ENCODE measurements around the gene TATDN2.

TATDN2 gene

GRCh38 chr3:10248184-10248983 is at the start of gene TATDN2:
Gene TATDN2, plus strand, starts transcription at chr3:10248459. Its CDS starts 742 bp downstream, at chr3:10249201.
- in situ Hi-C loops (cut with HindIII; ENCODE audit: low sequenced_read_pairs): no loop called here

- in situ Hi-C loops (cut with HindIII; ENCODE audit: low sequenced_read_pairs): no loop called here
These were observed 49.3 kb upstream of the TATDN2 start for GRCh38 chr3:10198761-10199649.

- in situ Hi-C loops (cut with HindIII; ENCODE audit: low sequenced_read_pairs): no loop called here
These were observed 43.3 kb upstream of the TATDN2 start for GRCh38 chr3:10204921-10205320.

GRCh38 chr3:10205451-10206165 is 42.7 kb upstream of the TATDN2 start:
- in situ Hi-C loops (cut with HindIII; ENCODE audit: low sequenced_read_pairs): no loop called here

GRCh38 chr3:10206166-10206511 is 42.1 kb upstream of the TATDN2 start:
- in situ Hi-C loops (cut with HindIII; ENCODE audit: low sequenced_read_pairs): no loop called here

GRCh38 chr3:10213156-10213792 is 35.0 kb upstream of the TATDN2 start:
- in situ Hi-C loops (cut with HindIII; ENCODE audit: low sequenced_read_pairs): no loop called here

- in situ Hi-C loops (cut with HindIII; ENCODE audit: low sequenced_read_pairs): no loop called here
These were observed 32.5 kb upstream of the TATDN2 start for GRCh38 chr3:10215578-10216368.

- in situ Hi-C loops (cut with HindIII; ENCODE audit: low sequenced_read_pairs): no loop called here
These were observed 30.9 kb upstream of the TATDN2 start for GRCh38 chr3:10217359-10217758.

GRCh38 chr3:10219737-10220136 is 28.5 kb upstream of the TATDN2 start:
- in situ Hi-C loops (cut with HindIII; ENCODE audit: low sequenced_read_pairs): no loop called here

- in situ Hi-C loops (cut with HindIII; ENCODE audit: low sequenced_read_pairs): no loop called here
These were observed 24.3 kb upstream of the TATDN2 start for GRCh38 chr3:10223676-10224639.

- in situ Hi-C loops (cut with HindIII; ENCODE audit: low sequenced_read_pairs): no loop called here
These were observed 23.2 kb upstream of the TATDN2 start for GRCh38 chr3:10224794-10225665.

GRCh38 chr3:10226293-10226692 is 22.0 kb upstream of the TATDN2 start:
- in situ Hi-C loops (cut with HindIII; ENCODE audit: low sequenced_read_pairs): no loop called here

- in situ Hi-C loops (cut with HindIII; ENCODE audit: low sequenced_read_pairs): no loop called here
These were observed 19.9 kb upstream of the TATDN2 start for GRCh38 chr3:10228248-10228950.

- in situ Hi-C loops (cut with HindIII; ENCODE audit: low sequenced_read_pairs): no loop called here
These were observed 18.7 kb upstream of the TATDN2 start for GRCh38 chr3:10229576-10229975.

GRCh38 chr3:10232137-10232536 is 16.1 kb upstream of the TATDN2 start:
- in situ Hi-C loops (cut with HindIII; ENCODE audit: low sequenced_read_pairs): no loop called here

- in situ Hi-C loops (cut with HindIII; ENCODE audit: low sequenced_read_pairs): no loop called here
These were observed 14.3 kb upstream of the TATDN2 start for GRCh38 chr3:10233988-10234387.

- in situ Hi-C loops (cut with HindIII; ENCODE audit: low sequenced_read_pairs): no loop called here
These were observed 13.6 kb upstream of the TATDN2 start for GRCh38 chr3:10234526-10235230.
